Stimulated activated CD8-positive, alpha-beta memory T cell treated with anti-CD3 and anti-CD28 coated beads, Interleukin-12 subunit alpha, Interleukin-12 subunit beta, amount 100 ng/mL, for 4 hours (primary cell): Measurements from ENCODE around the gene SKIC2.
"Not testable (repeated sequence)": the region's sequence is repeated elsewhere in the genome, so short reads cannot be mapped to it uniquely, and the experiment has no call there.

Experiments
- DNase-seq: peaks from one replicate; pipeline ENCODE4 v3.0.0-alpha.2; 2020; ENCODE audit warnings: low read depth

The SKIC2 gene

GRCh38 chr6:32004864-32005537 lies 46.0 kb downstream of the SKIC2 start:
- not testable (repeated sequence) for DNase-seq

GRCh38 chr6:32005538-32005880 lies 46.5 kb downstream of the SKIC2 start:
- DNase-seq, result not testable (repeated sequence)

DNA sequence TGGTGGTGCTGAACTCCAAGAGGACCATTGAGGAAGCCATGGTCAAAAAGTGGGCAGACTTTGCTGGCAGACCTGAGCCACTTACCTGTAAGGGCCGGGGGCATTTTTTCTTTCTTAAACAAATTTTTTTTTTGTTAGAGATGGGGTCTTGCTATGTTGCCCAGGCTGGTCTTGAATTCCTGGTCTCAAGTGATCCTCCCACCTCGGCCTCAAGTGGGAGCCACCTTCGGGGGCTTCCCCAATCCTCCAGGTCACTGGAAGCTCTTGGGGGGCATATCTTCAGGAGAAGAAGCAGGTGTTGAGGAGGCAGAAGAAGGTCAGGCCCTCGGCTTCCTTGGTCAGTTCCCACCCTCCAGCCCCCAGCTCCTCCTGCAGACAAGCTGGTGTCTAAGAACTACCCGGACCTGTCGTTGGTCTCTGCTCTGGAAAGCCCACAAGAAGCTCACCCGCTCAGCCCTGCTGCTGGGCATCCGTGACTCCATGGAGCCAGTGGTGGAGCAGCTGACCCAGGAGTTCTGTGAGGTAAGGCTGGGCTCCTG lies 47.1 kb downstream of the SKIC2 start:
- not testable (repeated sequence) for DNase-seq

GRCh38 chr6:32007086-32007485 lies 48.1 kb downstream of the SKIC2 start:
- DNase-seq, result not testable (repeated sequence)

GRCh38 chr6:32008037-32008436 lies 49.1 kb downstream of the SKIC2 start:
- DNase-seq, result not testable (repeated sequence)

DNA sequence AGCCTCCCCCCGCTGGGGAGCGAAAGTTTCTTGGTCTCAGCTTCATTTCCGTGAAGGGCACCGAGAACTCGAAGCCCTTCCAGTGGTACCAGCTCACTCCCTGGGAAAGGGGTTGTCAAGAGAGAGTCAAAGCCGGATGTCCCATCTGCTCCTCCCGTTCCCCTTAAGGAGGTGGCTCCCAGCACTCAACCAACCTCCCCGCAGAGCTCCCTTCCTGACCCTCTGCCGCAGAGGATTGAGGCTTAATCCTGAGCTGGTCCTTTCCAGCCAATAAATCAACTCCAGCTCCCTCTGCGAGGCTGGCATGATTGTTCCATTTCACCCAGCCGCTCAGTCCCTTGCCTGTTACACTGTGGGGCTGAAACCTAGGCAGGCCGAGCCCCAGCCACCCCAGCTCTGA lies 49.6 kb downstream of the SKIC2 start:
- DNase-seq, result not testable (repeated sequence)

GRCh38 chr6:32009537-32009936 lies 50.6 kb downstream of the SKIC2 start:
- DNase-seq, result not testable (repeated sequence)

DNA sequence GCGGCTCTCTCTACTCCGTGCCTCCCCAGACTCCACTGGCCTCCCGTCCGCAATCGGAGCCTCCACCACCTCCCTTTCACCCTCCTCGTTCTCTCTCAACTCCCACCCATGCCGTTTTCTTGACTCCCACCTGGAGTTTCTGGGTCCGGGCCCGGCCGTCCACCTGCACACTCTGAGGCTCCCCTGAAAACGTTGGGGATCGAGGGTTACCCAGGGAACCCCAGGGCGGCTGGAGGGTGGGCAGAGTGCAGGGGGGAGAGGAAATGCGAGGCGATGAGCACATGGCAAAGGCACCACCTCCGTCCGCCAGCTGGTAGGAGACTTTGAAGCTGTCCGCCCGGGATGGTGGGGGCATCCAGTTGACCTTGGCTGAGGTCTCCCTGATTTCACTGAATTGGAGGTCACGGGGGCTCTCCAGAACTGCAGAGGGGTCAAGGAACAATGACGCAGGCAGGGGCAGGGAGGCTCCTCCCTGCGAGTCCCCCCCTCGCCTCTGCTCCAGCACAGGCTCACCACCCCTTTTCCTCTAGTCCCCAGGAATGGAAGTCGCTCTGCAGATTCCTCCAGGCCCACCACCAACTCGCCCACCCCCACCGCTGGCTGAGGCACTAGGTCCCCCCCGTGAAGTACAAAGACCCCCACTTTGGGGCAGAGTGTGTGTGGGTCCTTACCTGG lies 52.0 kb downstream of the SKIC2 start:
- not testable (repeated sequence) for DNase-seq

DNA sequence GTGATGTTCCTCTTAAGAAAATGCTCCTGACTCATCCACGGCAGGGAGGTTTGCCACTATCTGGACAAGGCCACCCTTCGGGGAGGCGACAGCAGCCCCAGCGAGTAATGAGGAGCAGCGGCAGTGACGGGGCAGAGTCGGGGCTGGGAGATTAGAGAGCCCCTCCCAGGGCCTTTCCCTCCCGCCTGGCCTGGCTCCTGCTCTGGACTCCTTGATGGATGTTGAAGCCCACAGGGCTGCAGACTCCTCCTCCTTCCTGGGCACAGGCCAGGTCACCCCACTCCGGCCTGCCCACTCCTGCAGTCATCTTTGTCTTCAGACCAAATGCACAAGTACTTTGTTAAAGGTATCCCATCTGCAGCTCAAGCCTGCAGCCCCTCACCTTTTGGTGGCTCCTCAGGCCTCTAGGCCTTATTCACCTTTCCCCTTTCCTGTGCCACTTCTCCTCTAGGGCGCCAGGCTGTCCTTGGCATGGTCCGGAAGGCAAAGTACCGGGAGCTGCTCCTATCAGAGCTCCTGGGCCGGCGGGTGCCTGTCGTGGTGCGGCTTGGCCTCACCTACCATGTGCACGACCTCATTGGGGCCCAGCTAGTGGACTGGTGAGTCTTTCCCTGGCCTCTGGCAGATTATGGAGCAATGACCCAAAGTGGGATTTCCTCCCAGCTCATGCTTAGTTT lies 54.1 kb downstream of the SKIC2 start:
- DNase-seq, result not testable (repeated sequence)

GRCh38 chr6:32013738-32014137 lies 54.8 kb downstream of the SKIC2 start:
- not testable (repeated sequence) for DNase-seq

- DNase-seq, result not testable (repeated sequence)
Measured at GRCh38 chr6:32014547-32014946, 55.6 kb downstream of the SKIC2 start, which contains the start of gene C4B. TSS of gene C4B (plus strand) at chr6:32014795. CDS start at chr6:32014846, 51 bp downstream.
